DND-41 (cell line): ENCODE data around the gene NUDT21.

Experiments
- EZH2 ChIP-seq: IDR thresholded peaks from 3 replicates; pipeline ENCODE4 v1.6.1; 2012; ENCODE audit warnings: borderline replicate concordance, low read depth, mild to moderate bottlenecking, moderate library complexity, low read length, inconsistent platforms; ENCODE audit not compliant: severe bottlenecking
- TF ChIP-seq, protein P1 (sequence below): IDR thresholded peaks from 2 replicates; pipeline ENCODE4 v1.5.1; 2012; ENCODE audit warnings: borderline replicate concordance, low read length, moderate library complexity, mild to moderate bottlenecking; ENCODE audit not compliant: poor library complexity, severe bottlenecking; ENCODE audit errors: extremely low read depth

DNA sequence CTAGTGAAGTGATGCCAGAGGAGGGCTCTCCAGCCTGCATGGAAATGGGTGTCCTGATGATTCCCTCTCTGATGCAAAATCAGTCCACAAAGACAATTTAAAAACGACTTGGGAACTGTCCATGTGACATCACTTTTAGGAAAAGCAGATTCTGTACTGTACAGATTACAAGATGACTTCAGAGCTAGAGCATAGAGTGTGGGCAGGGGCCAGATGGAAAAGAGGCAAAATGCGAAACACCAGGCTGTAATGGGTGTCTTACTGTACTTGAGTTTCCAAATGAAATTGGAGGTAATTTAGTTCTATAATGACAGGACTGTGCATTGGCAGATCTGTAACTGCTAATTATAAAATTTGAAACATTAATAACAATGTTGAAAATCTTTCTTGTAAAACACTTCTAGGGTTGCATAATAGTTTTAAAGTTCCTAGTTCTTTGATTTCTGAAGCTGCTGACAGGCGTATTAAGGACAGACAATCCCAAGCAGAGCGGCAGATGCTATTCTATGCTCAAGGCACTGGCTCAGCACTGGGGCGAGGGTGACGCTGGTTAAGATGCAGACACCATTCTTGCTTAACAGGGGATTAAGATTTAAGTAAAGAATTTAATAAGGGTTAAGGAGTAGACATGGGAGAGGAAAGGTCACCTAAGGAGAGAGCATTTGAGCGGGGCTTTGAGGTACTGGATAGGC, 29.8 kb upstream of the NUDT21 start:
- TF ChIP-seq, protein P1, sequence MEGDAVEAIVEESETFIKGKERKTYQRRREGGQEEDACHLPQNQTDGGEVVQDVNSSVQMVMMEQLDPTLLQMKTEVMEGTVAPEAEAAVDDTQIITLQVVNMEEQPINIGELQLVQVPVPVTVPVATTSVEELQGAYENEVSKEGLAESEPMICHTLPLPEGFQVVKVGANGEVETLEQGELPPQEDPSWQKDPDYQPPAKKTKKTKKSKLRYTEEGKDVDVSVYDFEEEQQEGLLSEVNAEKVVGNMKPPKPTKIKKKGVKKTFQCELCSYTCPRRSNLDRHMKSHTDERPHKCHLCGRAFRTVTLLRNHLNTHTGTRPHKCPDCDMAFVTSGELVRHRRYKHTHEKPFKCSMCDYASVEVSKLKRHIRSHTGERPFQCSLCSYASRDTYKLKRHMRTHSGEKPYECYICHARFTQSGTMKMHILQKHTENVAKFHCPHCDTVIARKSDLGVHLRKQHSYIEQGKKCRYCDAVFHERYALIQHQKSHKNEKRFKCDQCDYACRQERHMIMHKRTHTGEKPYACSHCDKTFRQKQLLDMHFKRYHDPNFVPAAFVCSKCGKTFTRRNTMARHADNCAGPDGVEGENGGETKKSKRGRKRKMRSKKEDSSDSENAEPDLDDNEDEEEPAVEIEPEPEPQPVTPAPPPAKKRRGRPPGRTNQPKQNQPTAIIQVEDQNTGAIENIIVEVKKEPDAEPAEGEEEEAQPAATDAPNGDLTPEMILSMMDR = no peak
- TF ChIP-seq EZH2 = no peak
